ENCODE results near the gene EXTL2. TPM values are rescaled to one million over a fixed set of nuclear protein-coding genes. Genes with fewer than 3 reads are reported as not detected.

The EXTL2 gene
- total and polyA plus RNA-seq, 2 experiments from 2014 or later, result 45.3 to 45.4 TPM

DNA sequence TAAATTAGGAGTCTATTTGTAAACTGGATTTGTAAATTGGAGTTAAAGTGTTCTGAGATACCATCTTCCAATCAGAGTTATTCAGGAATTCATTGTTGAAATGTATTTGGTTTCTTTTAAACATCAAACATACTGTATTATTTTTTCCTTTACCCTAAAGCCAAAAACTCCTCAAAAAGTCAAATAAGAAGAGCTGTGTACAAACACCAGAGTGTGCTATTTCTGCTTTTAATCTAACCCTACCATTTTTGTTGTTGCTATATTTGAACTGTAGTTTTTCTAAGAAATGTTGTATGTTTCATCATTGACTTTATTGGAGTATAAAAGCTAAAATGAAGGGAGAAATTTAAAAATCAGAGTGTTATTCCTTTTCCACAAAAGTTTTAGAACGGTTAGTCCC, 37.1 kb upstream of the EXTL2 start (continued):
- no peak for TF ChIP-seq ZNF462 (CRISPR knock-in tag; IDR thresholded peaks at IDR 0.05)

GRCh38 chr1:100930494-100930893, 35.9 kb upstream of the EXTL2 start:
- Histone ChIP-seq H3K27me3 (ENCODE audit: insufficient read depth) (no peaks in the 10 kb centered on the region), H3K79me2 (replicated peaks; ENCODE audit: insufficient read depth) (no peaks in the 10 kb centered on the region), H3F3A (replicated peaks; ENCODE audit: low read depth) (no peaks in the 10 kb centered on the region), H2AFZ (no peak overlapping the region), H3K4me1 (ENCODE audit: insufficient read depth) (no peaks in the 10 kb centered on the region), H4K20me1 (replicated peaks; ENCODE audit: insufficient read depth) (no peaks in the 10 kb centered on the region), H3K4me3 (no peak overlapping the region), H3K36me3 (ENCODE audit: insufficient read depth) (peaks cover 5% of the 10 kb centered on the region; the same call in 1 of the 2 replicates), H3K9me2 (ENCODE audit: insufficient read depth) (no peaks in the 10 kb centered on the region), H3K27ac (ENCODE audit: low read depth) (no peak overlapping the region), H3K4me2 (no peak overlapping the region)
- ATAC-seq, result no peak
- Mint-ChIP-seq H3K9me3 (no peaks in the 10 kb centered on the region; the same call in 2 of the 3 replicates), H3K4me1 (no peaks in the 10 kb centered on the region), H3K36me3 (ENCODE audit: low read depth) (peaks cover 26% of the 10 kb centered on the region), H3K27me3 (ENCODE audit: insufficient read depth, low read depth, poor library complexity) (no peaks in the 10 kb centered on the region), H3K27ac (no peak overlapping the region), H3K4me3 (no peak overlapping the region)
- DNase-seq (ENCODE audit: low spot score), result no peak
- TF ChIP-seq ZNF331 (CRISPR knock-in tag; IDR thresholded peaks at IDR 0.05; ENCODE audit: low read depth) (no peak), EZH2 (IDR thresholded peaks at IDR 0.05; ENCODE audit: low read depth, unreplicated experiment) (no peak), ZNF462 (CRISPR knock-in tag; IDR thresholded peaks at IDR 0.05) (no peak), ZNF114 (CRISPR knock-in tag; IDR thresholded peaks at IDR 0.05) (no peak), CTCF (conservative IDR thresholded peaks at IDR 0.05; ENCODE audit: low read depth in 2 of 2) (no peak)
- TF ChIP-seq, protein P1, sequence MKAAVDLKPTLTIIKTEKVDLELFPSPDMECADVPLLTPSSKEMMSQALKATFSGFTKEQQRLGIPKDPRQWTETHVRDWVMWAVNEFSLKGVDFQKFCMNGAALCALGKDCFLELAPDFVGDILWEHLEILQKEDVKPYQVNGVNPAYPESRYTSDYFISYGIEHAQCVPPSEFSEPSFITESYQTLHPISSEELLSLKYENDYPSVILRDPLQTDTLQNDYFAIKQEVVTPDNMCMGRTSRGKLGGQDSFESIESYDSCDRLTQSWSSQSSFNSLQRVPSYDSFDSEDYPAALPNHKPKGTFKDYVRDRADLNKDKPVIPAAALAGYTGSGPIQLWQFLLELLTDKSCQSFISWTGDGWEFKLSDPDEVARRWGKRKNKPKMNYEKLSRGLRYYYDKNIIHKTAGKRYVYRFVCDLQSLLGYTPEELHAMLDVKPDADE (IDR thresholded peaks at IDR 0.05), result no peak
